Prostate gland (tissue), 2 donors: ENCODE results near the gene SALL2.

Experiments used
- CTCF ChIP-seq, 4 experiments: fragments of 200-600 bp in 2 of 4; fragments of 450-650 bp in 2 of 4; sonication (generic) in 2 of 4; IDR thresholded peaks; 1 replicate in 3 of 4; 2 replicates in 1 of 4; pipeline ENCODE4 v1.5.1; 2016 to 2019; ENCODE audit warnings: antibody characterized with exemption in 4 of 4, mild to moderate bottlenecking in 2 of 4, moderate library complexity in 2 of 4
- POLR2A ChIP-seq: fragments of 450-650 bp; IDR thresholded peaks from one replicate; pipeline ENCODE4 v1.6.1; 2016; ENCODE audit warnings: antibody characterized with exemption, mild to moderate bottlenecking
- POLR2AphosphoS5 ChIP-seq: sonication (generic); formaldehyde crosslinking; IDR thresholded peaks from one replicate; pipeline ENCODE4 v1.6.1; 2017; ENCODE audit warnings: antibody characterized with exemption

GRCh38 chr14:21533294-21533693 is 7.1 kb upstream of the SALL2 start:
- no peak for TF ChIP-seq CTCF (IDR thresholded peaks at IDR 0.05)
- TF ChIP-seq POLR2AphosphoS5, result no peak
- TF ChIP-seq POLR2A, result no peak
